AG09309 (cell line): ENCODE results near the gene FBXL19.
A peak's percentile ranks its signal among the peaks of the same experiment; 100 is the strongest.

Source experiments
- DNase-seq: peaks from one replicate; pipeline ENCODE4 v3.0.0-alpha.2; 2010; ENCODE audit warnings: low read depth
- H3K4me3 ChIP-seq: 2 replicates; pipeline ENCODE4 v1.5.1; 2011; ENCODE audit warnings: mild to moderate bottlenecking, low read depth, low read length, moderate library complexity; ENCODE audit not compliant: control insufficient read depth
- TF ChIP-seq, protein P1 (sequence below): IDR thresholded peaks from 2 replicates; pipeline ENCODE4 v1.5.1; 2011; ENCODE audit warnings: mild to moderate bottlenecking, low read depth, low read length, inconsistent platforms; ENCODE audit not compliant: insufficient read depth, control insufficient read depth; ENCODE audit errors: missing control alignments

Gene FBXL19

DNA sequence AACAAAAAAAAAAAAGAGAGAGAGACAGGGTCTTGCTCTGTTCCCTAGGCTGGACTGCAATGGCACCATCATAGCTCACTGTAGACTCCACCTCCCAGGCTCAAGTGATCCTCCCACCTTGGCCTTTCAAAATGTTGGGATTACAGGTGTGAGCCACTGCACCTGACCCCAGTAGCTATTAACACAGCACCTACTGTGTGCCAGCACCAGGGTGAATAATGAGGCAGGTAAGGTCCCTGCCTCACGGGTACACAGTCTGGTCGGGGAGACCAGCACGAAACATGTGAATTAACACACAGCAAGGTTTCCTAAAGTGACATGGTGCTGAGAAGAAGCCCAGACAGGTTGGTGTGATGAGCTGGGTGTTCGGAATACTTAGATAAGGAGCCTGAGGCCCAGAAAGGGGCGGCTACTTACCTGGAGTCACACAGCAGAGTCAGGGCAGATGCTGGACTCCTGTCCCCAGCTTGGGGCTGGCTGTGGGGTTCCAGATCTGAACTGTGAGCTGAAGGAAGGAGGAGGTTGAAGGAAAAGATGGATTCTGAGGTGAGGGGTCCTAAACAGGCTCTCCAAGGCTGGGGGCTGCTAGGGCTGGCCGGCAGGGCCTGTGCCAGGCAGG, 10.5 kb upstream of the FBXL19 start:
- DNase-seq: no peak
- H3K4me3 ChIP-seq: no peak overlapping the region
- TF ChIP-seq, protein P1, sequence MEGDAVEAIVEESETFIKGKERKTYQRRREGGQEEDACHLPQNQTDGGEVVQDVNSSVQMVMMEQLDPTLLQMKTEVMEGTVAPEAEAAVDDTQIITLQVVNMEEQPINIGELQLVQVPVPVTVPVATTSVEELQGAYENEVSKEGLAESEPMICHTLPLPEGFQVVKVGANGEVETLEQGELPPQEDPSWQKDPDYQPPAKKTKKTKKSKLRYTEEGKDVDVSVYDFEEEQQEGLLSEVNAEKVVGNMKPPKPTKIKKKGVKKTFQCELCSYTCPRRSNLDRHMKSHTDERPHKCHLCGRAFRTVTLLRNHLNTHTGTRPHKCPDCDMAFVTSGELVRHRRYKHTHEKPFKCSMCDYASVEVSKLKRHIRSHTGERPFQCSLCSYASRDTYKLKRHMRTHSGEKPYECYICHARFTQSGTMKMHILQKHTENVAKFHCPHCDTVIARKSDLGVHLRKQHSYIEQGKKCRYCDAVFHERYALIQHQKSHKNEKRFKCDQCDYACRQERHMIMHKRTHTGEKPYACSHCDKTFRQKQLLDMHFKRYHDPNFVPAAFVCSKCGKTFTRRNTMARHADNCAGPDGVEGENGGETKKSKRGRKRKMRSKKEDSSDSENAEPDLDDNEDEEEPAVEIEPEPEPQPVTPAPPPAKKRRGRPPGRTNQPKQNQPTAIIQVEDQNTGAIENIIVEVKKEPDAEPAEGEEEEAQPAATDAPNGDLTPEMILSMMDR: no peak

DNA sequence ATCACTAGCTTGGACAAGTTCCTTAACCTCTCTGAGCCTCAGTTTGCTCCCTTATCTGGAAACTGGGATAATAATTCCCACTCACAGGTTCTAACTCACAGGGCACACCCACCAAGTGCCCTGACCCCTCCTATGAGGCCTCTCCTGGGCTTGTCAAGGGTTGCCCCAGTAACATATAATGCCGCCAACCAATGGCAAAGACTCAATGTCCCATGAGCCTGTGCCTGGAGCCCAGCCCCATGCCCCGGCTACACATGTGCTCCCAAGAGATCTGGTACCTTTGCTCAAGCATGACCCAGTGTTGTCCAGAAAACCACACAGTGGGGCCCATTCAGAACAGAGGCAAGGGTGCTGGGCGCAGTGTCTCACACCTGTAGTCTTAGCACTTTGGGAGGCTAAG, 8.5 kb upstream of the FBXL19 start:
- TF ChIP-seq, protein P1: no peak
- H3K4me3 ChIP-seq: no peak overlapping the region
- no peak for DNase-seq

DNA sequence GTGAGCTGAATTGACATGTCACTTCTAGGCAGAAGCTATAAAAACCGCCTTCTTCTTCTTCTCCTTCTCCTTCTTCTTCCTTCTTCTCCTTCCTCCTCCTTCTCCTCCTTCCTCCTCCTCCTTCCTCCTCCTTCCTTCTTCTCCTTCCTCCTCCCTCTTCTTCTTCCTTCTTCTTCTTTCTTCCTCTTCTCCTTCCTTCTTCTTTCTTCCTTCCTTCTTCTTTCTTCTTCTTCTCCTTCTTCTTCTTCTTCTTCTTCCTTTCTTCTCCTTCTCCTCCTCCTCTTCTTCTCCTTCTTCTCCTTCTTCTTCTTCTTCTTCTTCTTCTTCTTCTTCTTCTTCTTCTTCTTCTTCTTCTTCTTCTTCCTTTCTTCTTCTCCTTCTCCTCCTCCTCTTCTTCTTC, 4.8 kb upstream of the FBXL19 start:
- TF ChIP-seq, protein P1: no peak
- DNase-seq: no peak
- H3K4me3 ChIP-seq: no peak overlapping the region

DNA sequence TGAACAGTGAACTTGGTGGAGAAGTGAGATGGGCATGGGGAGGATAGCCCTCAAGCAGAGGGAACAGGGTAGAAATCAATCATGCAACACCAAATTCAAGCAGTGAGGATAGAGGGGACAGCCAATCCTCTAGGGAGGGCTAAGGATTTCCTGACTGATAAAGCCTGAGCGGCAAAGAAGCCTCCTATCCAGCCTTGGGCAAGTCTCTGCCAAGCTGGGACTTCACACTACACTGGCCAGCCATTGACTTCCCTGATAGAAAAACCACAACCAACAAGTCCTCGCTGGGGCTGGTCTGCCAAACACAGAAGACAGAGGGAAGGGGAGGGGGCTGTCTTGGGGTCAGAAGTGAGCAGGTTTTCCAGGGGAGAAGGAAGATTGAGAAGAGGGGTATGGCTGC, 2.5 kb upstream of the FBXL19 start:
- TF ChIP-seq, protein P1: no peak
- H3K4me3 ChIP-seq: no peak overlapping the region
- DNase-seq: no peak

DNA sequence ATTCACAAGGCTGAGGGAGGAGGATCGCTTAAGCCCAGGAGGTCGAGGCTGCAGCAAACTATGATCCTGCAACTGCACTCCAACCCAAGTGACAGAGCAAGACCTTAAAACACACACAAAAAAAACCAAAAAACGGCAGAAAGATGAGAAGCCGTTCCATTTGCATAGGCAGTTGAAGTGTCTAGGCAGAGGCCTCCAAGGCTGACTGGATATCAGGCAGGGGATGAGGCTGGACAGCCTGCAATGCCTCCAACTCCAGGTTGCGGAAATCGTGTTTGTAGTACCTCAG, 2.0 kb upstream of the FBXL19 start:
- peak overlapping the region; percentile 63 for H3K4me3 ChIP-seq
- no peak for DNase-seq

DNA sequence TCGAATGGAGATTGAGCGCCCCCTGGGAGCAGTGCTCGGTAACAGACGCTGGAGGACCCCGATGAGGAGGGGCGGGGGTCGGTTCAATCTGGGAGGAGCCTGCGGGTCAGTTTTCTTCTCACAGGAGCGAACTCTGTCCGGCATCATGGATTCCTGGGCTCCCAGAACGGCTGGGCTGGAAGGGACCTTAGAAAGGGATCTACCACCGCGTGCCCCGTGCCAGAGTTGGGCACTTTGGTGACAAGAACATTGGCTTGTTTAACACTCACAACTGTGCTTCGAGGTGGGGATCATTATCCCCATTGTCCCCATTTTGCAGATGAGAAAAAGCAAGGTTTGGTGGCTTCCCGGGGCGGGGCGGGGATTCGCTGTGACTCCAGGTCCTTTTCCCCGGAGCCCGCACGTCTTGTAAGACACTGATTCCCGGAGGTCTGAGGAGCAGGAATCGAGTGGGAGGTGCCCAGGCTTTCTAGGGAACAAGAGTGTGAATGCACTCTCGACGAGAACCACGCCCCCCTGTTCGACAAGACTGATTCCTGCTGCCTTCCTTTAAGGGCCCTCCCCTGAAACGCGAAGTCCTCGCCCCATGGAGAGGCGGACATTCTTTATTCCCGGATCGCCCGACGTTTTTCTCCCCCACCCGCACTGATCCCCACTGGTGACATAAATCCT, 1.5 kb upstream of the FBXL19 start:
- DNase-seq: no peak
- peak overlapping the region; percentile 63 for H3K4me3 ChIP-seq
- TF ChIP-seq, protein P1: peak; percentile 93

More for the DNA sequence above, 2.0 kb upstream of the FBXL19 start:
- TF ChIP-seq, protein P1: no peak
